Suprapubic skin (tissue), 3 donors: ENCODE results near the gene ASIC4.

Source experiments
- EP300 ChIP-seq: sonication (generic); formaldehyde crosslinking; IDR thresholded peaks from one replicate; pipeline ENCODE4 v1.6.1; 2017; ENCODE audit warnings: antibody characterized with exemption
- TF ChIP-seq, protein P1 (sequence below), 2 donors: fragments of 200-600 bp in 1 of 2; fragments of 450-650 bp in 1 of 2; sonication (generic) in 1 of 2; IDR thresholded peaks; one replicate each; pipeline ENCODE4 v1.5.1; 2016 to 2019; ENCODE audit warnings: antibody characterized with exemption in 2 of 2, mild to moderate bottlenecking in 1 of 2, moderate library complexity in 1 of 2

DNA sequence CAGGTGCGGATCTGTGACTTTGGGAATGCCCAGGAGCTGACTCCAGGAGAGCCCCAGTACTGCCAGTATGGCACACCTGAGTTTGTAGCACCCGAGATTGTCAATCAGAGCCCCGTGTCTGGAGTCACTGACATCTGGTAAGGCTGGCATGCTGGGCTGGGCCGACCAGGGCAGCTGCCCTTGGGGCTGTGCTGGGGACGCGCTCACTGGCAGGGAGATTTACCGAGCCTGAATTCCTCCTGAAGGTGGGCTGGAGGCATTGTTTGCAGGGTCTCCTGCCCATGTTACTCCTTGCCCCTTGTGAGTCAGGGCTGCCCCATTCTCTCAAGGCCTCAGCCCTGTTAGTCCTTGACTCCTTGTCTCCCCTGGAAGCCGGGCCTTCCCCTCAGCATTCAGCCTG lies 34.3 kb upstream of the ASIC4 start:
- TF ChIP-seq, protein P1, sequence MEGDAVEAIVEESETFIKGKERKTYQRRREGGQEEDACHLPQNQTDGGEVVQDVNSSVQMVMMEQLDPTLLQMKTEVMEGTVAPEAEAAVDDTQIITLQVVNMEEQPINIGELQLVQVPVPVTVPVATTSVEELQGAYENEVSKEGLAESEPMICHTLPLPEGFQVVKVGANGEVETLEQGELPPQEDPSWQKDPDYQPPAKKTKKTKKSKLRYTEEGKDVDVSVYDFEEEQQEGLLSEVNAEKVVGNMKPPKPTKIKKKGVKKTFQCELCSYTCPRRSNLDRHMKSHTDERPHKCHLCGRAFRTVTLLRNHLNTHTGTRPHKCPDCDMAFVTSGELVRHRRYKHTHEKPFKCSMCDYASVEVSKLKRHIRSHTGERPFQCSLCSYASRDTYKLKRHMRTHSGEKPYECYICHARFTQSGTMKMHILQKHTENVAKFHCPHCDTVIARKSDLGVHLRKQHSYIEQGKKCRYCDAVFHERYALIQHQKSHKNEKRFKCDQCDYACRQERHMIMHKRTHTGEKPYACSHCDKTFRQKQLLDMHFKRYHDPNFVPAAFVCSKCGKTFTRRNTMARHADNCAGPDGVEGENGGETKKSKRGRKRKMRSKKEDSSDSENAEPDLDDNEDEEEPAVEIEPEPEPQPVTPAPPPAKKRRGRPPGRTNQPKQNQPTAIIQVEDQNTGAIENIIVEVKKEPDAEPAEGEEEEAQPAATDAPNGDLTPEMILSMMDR (IDR thresholded peaks at IDR 0.05), result no peak
- no peak for TF ChIP-seq EP300
